ENCODE data around the gene GRB2.

Gene GRB2

GRCh38 chr17:75313941-75314551, 91.4 kb downstream of the GRB2 start:
- no peak overlapping the region for H3K4me3 ChIP-seq (replicated peaks; ENCODE audit: low read depth, low read length)
- no peak for DNase-seq (ENCODE audit: low read depth)
- TF ChIP-seq CTCF (IDR thresholded peaks at IDR 0.05; ENCODE audit: low read length, missing control alignments): no peak

- no peak overlapping the region for H3K4me3 ChIP-seq (replicated peaks; ENCODE audit: low read depth, low read length)
- DNase-seq (ENCODE audit: low read depth): no peak
- TF ChIP-seq CTCF (IDR thresholded peaks at IDR 0.05; ENCODE audit: low read length, missing control alignments): no peak
Observed at GRCh38 chr17:75308732-75309629, 96.5 kb downstream of the GRB2 start.

GRCh38 chr17:75307957-75308731, 97.3 kb downstream of the GRB2 start:
- H3K4me3 ChIP-seq (replicated peaks; ENCODE audit: low read depth, low read length): no peak overlapping the region
- no peak for TF ChIP-seq CTCF (IDR thresholded peaks at IDR 0.05; ENCODE audit: low read length, missing control alignments)
- no peak for DNase-seq (ENCODE audit: low read depth)

- DNase-seq (ENCODE audit: low read depth): no peak
- no peak overlapping the region for H3K4me3 ChIP-seq (replicated peaks; ENCODE audit: low read depth, low read length)
- TF ChIP-seq CTCF (IDR thresholded peaks at IDR 0.05; ENCODE audit: low read length, missing control alignments): no peak
Observed at GRCh38 chr17:75301502-75302206, 103.8 kb downstream of the GRB2 start.

- no peak overlapping the region for H3K4me3 ChIP-seq (replicated peaks; ENCODE audit: low read depth, low read length)
- no peak for DNase-seq (ENCODE audit: low read depth)
- no peak for TF ChIP-seq CTCF (IDR thresholded peaks at IDR 0.05; ENCODE audit: low read length, missing control alignments)
Observed at GRCh38 chr17:75301049-75301448, 104.4 kb downstream of the GRB2 start.

GRCh38 chr17:75300280-75300679, 105.2 kb downstream of the GRB2 start:
- TF ChIP-seq CTCF (IDR thresholded peaks at IDR 0.05; ENCODE audit: low read length, missing control alignments): no peak
- no peak overlapping the region for H3K4me3 ChIP-seq (replicated peaks; ENCODE audit: low read depth, low read length)
- DNase-seq (ENCODE audit: low read depth): no peak
